Vagina (tissue), 2 donors: ENCODE data around the gene SLC17A4. TPM values are rescaled to one million over a fixed set of nuclear protein-coding genes. Genes with fewer than 3 reads are reported as not detected.

Experiments
- DNase-seq, 2 donors: peaks; one replicate each; pipeline ENCODE4 v3.0.0-alpha.2; 2017; ENCODE audit errors: extremely low spot score in 2 of 2
- H3K27ac ChIP-seq: fragments of 200-600 bp; sonication (generic); one replicate; pipeline ENCODE4 v1.5.1; 2019
- H3K27me3 ChIP-seq: fragments of 200-600 bp; sonication (generic); one replicate; pipeline ENCODE4 v1.5.1; 2019
- H3K36me3 ChIP-seq, 2 donors: fragments of 200-600 bp; sonication (generic); one replicate each; pipeline ENCODE4 v1.5.1; 2017 to 2019
- H3K4me1 ChIP-seq: fragments of 200-600 bp; sonication (generic); one replicate; pipeline ENCODE4 v1.5.1; 2019
- H3K4me3 ChIP-seq, 2 donors: fragments of 200-600 bp; sonication (generic); 1 replicate in 1 of 2; 2 replicates in 1 of 2; pipeline ENCODE4 v1.5.1; 2016 to 2019
- H3K9me3 ChIP-seq: fragments of 200-600 bp; sonication (generic); one replicate; pipeline ENCODE4 v1.5.1; 2019
- POLR2A ChIP-seq, 2 donors: fragments of 450-650 bp; IDR thresholded peaks; one replicate each; pipeline ENCODE4 v1.6.1; 2017; ENCODE audit warnings: antibody characterized with exemption in 2 of 2, mild to moderate bottlenecking in 2 of 2, moderate library complexity in 2 of 2
- POLR2AphosphoS5 ChIP-seq, 2 donors: sonication (generic); formaldehyde crosslinking; IDR thresholded peaks; one replicate each; pipeline ENCODE4 v1.9.0; 2017; ENCODE audit warnings: antibody characterized with exemption in 2 of 2, mild to moderate bottlenecking in 2 of 2, low read depth in 1 of 2; ENCODE audit not compliant: insufficient read depth in 1 of 2
- intact Hi-C: fragments of 100-400 bp; cut with DNase I; formaldehyde crosslinking; loops from one replicate; pipeline ENCODE4 v1.15.1; 2023
- total RNA-seq: library from RNA; depleted of rRNA; stranded (reverse); fragments of >200 nt; gene quantifications from one replicate; pipeline ENCODE4 v1.2.3, GENCODE V29; 2016
- TF ChIP-seq, protein P1 (sequence below), 3 experiments: fragments of 450-650 bp in 2 of 3; fragments of 200-600 bp in 1 of 3; sonication (generic) in 1 of 3; IDR thresholded peaks; one replicate each; pipeline ENCODE4 v1.5.1; 2017 to 2019; ENCODE audit warnings: antibody characterized with exemption in 3 of 3, mild to moderate bottlenecking in 2 of 3, moderate library complexity in 2 of 3

The SLC17A4 gene
- total RNA-seq, 1 donor from 2014 or later, result not detected

- Histone ChIP-seq H3K36me3 (no peaks in the 10 kb centered on the region), H3K4me1 (no peaks in the 10 kb centered on the region), H3K4me3 (no peak overlapping the region), H3K27me3 (no peaks in the 10 kb centered on the region), H3K27ac (no peak overlapping the region), H3K9me3 (no peaks in the 10 kb centered on the region)
- TF ChIP-seq, protein P1, sequence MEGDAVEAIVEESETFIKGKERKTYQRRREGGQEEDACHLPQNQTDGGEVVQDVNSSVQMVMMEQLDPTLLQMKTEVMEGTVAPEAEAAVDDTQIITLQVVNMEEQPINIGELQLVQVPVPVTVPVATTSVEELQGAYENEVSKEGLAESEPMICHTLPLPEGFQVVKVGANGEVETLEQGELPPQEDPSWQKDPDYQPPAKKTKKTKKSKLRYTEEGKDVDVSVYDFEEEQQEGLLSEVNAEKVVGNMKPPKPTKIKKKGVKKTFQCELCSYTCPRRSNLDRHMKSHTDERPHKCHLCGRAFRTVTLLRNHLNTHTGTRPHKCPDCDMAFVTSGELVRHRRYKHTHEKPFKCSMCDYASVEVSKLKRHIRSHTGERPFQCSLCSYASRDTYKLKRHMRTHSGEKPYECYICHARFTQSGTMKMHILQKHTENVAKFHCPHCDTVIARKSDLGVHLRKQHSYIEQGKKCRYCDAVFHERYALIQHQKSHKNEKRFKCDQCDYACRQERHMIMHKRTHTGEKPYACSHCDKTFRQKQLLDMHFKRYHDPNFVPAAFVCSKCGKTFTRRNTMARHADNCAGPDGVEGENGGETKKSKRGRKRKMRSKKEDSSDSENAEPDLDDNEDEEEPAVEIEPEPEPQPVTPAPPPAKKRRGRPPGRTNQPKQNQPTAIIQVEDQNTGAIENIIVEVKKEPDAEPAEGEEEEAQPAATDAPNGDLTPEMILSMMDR (IDR thresholded peaks at IDR 0.05), result no peak
- TF ChIP-seq POLR2AphosphoS5 (IDR thresholded peaks at IDR 0.05; ENCODE audit: insufficient read depth in 1 of 2, low read depth in 1 of 2) (no peak), POLR2A (IDR thresholded peaks at IDR 0.05) (no peak)
- DNase-seq, result no peak
- intact Hi-C loops, result no loop called here
These were observed 15.4 kb downstream of the SLC17A4 start for GRCh38 chr6:25769983-25770382.

DNA sequence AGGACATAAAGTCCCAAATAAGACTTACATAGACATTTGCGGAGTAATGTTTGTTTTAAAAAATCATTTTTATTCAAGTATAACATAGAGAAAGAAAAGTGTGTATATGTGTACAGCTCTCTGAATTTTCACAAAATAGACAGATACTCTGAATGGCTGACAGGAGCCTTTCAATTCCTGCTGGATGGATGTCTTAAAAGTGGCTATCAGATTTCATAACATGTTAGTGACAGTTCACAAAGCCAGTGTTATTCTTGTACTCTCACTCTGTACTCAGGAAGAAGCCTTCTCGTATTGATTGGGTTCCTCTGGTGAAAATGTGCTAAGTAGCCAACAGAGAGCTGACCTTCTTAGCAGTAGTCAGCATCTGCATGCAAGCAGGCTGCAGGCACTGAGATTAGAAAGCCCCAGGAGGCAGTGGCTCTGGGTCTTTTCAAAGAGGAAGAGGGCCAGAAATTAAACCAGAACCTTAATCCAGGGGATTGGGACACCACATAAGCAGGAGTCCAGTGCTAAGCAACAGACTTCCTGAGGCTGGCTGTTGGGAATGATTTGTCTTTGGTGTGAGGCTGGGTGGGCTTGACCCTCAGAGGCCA is 19.7 kb downstream of the SLC17A4 start:
- Histone ChIP-seq H3K27me3 (no peaks in the 10 kb centered on the region), H3K9me3 (no peaks in the 10 kb centered on the region), H3K4me3 (no peak overlapping the region), H3K4me1 (no peaks in the 10 kb centered on the region), H3K27ac (no peak overlapping the region), H3K36me3 (no peaks in the 10 kb centered on the region)
- no peak for DNase-seq
- no peak for TF ChIP-seq POLR2AphosphoS5 (IDR thresholded peaks at IDR 0.05; ENCODE audit: insufficient read depth in 1 of 2, low read depth in 1 of 2)
- TF ChIP-seq, protein P1 (IDR thresholded peaks at IDR 0.05), result no peak
- TF ChIP-seq POLR2A (IDR thresholded peaks at IDR 0.05), result no peak
- intact Hi-C loops, result no loop called here

DNA sequence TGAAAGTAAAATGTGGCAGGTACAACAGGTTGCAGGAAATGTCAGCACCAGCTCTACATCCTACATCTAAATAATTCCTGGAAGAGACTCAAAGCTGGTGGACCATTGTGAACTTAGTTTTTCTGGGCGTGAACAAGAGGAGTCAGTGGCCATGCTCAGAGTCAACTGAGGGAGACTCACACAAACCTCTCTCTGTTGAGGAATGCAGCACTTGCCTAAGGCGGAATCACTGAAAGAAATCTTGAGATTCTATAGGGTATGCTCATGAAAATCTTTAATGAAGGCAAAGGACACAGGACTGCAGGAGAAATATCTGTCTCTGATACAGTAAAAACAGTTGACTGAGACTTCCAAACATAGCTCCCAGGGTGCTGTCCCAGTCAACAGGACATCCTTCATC is 22.5 kb downstream of the SLC17A4 start:
- no peak overlapping the region for H3K4me3 ChIP-seq
- no peaks in the 10 kb centered on the region for H3K27me3 ChIP-seq
- intact Hi-C loops, result no loop called here
- H3K27ac ChIP-seq, result no peak overlapping the region
- no peaks in the 10 kb centered on the region for H3K9me3 ChIP-seq
- DNase-seq, result no peak
- H3K4me1 ChIP-seq, result no peaks in the 10 kb centered on the region
- TF ChIP-seq POLR2A (IDR thresholded peaks at IDR 0.05) (no peak), POLR2AphosphoS5 (IDR thresholded peaks at IDR 0.05; ENCODE audit: insufficient read depth in 1 of 2, low read depth in 1 of 2) (no peak)
- TF ChIP-seq, protein P1 (IDR thresholded peaks at IDR 0.05), result no peak
- no peaks in the 10 kb centered on the region for H3K36me3 ChIP-seq

GRCh38 chr6:25777856-25778649 is 23.5 kb downstream of the SLC17A4 start:
- intact Hi-C loops, result no loop called here
- TF ChIP-seq, protein P1 (IDR thresholded peaks at IDR 0.05), result no peak
- TF ChIP-seq POLR2A (IDR thresholded peaks at IDR 0.05) (no peak), POLR2AphosphoS5 (IDR thresholded peaks at IDR 0.05; ENCODE audit: insufficient read depth in 1 of 2, low read depth in 1 of 2) (no peak)
- DNase-seq, result no peak
- Histone ChIP-seq H3K27me3 (no peaks in the 10 kb centered on the region), H3K4me3 (no peak overlapping the region), H3K36me3 (no peaks in the 10 kb centered on the region), H3K27ac (no peak overlapping the region), H3K4me1 (no peaks in the 10 kb centered on the region), H3K9me3 (no peaks in the 10 kb centered on the region)

DNA sequence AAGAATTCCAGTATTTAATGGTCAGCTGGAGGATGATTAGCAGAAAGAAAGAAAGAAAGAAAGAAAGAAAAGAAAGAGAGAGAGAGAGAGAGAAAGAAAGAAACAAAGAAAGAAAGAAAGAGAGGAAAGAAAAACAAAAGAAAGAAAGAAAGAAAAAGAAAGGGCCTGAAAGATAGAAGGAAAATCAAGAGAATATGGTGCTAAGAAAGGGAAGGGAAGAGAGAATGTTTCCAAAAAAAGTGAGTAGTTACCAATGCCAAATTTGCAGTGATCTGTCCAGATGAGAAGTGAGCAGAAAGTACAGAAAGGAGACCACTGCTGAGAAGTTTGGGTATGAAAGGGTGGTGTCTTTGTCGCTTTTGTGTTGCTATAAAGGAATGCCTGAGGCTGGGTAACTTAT is 26.6 kb downstream of the SLC17A4 start:
- H3K4me1 ChIP-seq, result no peaks in the 10 kb centered on the region
- no peak overlapping the region for H3K4me3 ChIP-seq
- intact Hi-C loops, result no loop called here
- TF ChIP-seq POLR2A (IDR thresholded peaks at IDR 0.05) (no peak), POLR2AphosphoS5 (IDR thresholded peaks at IDR 0.05; ENCODE audit: insufficient read depth in 1 of 2, low read depth in 1 of 2) (no peak)
- TF ChIP-seq, protein P1 (IDR thresholded peaks at IDR 0.05), result no peak
- no peaks in the 10 kb centered on the region for H3K36me3 ChIP-seq
- no peaks in the 10 kb centered on the region for H3K9me3 ChIP-seq
- no peaks in the 10 kb centered on the region for H3K27me3 ChIP-seq
- H3K27ac ChIP-seq, result no peak overlapping the region
- no peak for DNase-seq
